GM21619 (cell line): ENCODE data around the gene ATG4D.
A peak's percentile ranks its signal among the peaks of the same experiment; 100 is the strongest.

Experiments used
- ATAC-seq: cut with Tn5 transposase; IDR thresholded peaks from one replicate; pipeline ENCODE4 v1.9.1; 2021; ENCODE audit not compliant: unreplicated experiment

Gene ATG4D

GRCh38 chr19:10574462-10574861 lies 30.8 kb downstream of the ATG4D start:
- no peak for ATAC-seq

GRCh38 chr19:10575011-10575716 lies 31.5 kb downstream of the ATG4D start:
- no peak for ATAC-seq

- ATAC-seq: no peak
Observed at GRCh38 chr19:10577951-10578350, 34.2 kb downstream of the ATG4D start.

- ATAC-seq: no peak
Observed at GRCh38 chr19:10580979-10581631, 37.4 kb downstream of the ATG4D start.

- ATAC-seq: no peak
Observed at GRCh38 chr19:10582091-10582490, 38.4 kb downstream of the ATG4D start.

- no peak for ATAC-seq
Observed at GRCh38 chr19:10583036-10583776, 39.5 kb downstream of the ATG4D start.

GRCh38 chr19:10586396-10586795 lies 42.7 kb downstream of the ATG4D start:
- no peak for ATAC-seq

- no peak for ATAC-seq
Observed at GRCh38 chr19:10587022-10587838, 43.5 kb downstream of the ATG4D start, which contains the start of gene AP1M2. AP1M2 (minus strand) TSS chr19:10587312; CDS start chr19:10587231, 81 bp downstream.

- no peak for ATAC-seq
Observed at GRCh38 chr19:10587839-10588150, 44.1 kb downstream of the ATG4D start.

GRCh38 chr19:10593148-10593547 lies 49.4 kb downstream of the ATG4D start:
- no peak for ATAC-seq

- no peak for ATAC-seq
Observed at GRCh38 chr19:10593820-10594637, 50.3 kb downstream of the ATG4D start.

GRCh38 chr19:10600149-10600548 lies 56.4 kb downstream of the ATG4D start:
- no peak for ATAC-seq

- ATAC-seq: no peak
Observed at GRCh38 chr19:10601999-10602329, 58.3 kb downstream of the ATG4D start.

- peak; percentile 39 for ATAC-seq
Observed at GRCh38 chr19:10602330-10603083, 58.8 kb downstream of the ATG4D start.
